Neural crest cell (in vitro differentiated cells): ENCODE results near the gene TLE3. TPM values are rescaled to one million over a fixed set of nuclear protein-coding genes. Genes with fewer than 3 reads are reported as not detected.

Experiments used
- DNase-seq: peaks from one replicate; pipeline ENCODE4 v3.0.0; 2021; ENCODE audit warnings: low read depth, mixed read lengths, low spot score
- H3K27ac Mint-ChIP-seq: one replicate; pipeline ENCODE4 v1.8.0; 2021; ENCODE audit warnings: mild to moderate bottlenecking, mixed read lengths; ENCODE audit not compliant: unreplicated experiment
- H3K27me3 Mint-ChIP-seq: 2 replicates; pipeline ENCODE4 v1.8.0; 2021; ENCODE audit warnings: low read depth, mild to moderate bottlenecking, mixed read lengths
- H3K36me3 Mint-ChIP-seq: 2 replicates; pipeline ENCODE4 v1.8.0; 2021; ENCODE audit warnings: low read depth, mild to moderate bottlenecking, mixed read lengths
- H3K4me1 Mint-ChIP-seq: 2 replicates; pipeline ENCODE4 v1.8.0; 2021; ENCODE audit warnings: mixed read lengths
- H3K4me3 Mint-ChIP-seq: one replicate; pipeline ENCODE4 v1.8.0; 2021; ENCODE audit warnings: mild to moderate bottlenecking, mixed read lengths
- H3K9me3 Mint-ChIP-seq: 2 replicates; pipeline ENCODE4 v1.8.0; 2021; ENCODE audit warnings: mixed read lengths
- total RNA-seq: library from RNA; stranded (reverse); gene quantifications from 2 replicates; pipeline ENCODE4 v1.2.1, GENCODE V29; 2021
- TF ChIP-seq, protein P1 (sequence below): fragments of 200-600 bp; sonication (generic); conservative IDR thresholded peaks from 2 replicates; pipeline ENCODE4 v1.5.0; 2021; ENCODE audit warnings: antibody characterized with exemption, mild to moderate bottlenecking

TLE3 gene
- total RNA-seq, 1 donor from 2014 or later, result 89.9 TPM

DNA sequence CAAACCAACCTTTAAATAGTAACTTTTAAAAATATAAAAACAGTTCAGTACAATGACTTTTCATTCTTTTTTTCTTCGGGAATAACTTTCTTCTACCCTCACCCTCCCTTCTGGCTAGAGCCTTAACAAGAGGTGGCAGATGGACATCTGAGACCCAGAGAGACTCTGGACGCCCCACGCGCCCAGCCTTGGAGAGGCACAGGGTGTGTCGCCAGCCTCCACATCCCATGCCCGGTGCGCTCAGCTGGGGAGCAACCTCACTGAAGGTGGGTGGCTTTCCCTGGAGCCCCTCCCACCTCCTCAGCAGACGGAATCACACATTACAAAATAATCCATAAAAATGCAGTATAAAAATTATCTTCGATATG lies 49.5 kb downstream of the TLE3 start:
- TF ChIP-seq, protein P1, sequence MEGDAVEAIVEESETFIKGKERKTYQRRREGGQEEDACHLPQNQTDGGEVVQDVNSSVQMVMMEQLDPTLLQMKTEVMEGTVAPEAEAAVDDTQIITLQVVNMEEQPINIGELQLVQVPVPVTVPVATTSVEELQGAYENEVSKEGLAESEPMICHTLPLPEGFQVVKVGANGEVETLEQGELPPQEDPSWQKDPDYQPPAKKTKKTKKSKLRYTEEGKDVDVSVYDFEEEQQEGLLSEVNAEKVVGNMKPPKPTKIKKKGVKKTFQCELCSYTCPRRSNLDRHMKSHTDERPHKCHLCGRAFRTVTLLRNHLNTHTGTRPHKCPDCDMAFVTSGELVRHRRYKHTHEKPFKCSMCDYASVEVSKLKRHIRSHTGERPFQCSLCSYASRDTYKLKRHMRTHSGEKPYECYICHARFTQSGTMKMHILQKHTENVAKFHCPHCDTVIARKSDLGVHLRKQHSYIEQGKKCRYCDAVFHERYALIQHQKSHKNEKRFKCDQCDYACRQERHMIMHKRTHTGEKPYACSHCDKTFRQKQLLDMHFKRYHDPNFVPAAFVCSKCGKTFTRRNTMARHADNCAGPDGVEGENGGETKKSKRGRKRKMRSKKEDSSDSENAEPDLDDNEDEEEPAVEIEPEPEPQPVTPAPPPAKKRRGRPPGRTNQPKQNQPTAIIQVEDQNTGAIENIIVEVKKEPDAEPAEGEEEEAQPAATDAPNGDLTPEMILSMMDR, result no peak
- no peak for DNase-seq
- Mint-ChIP-seq H3K4me3 (no peak overlapping the region), H3K4me1 (peaks cover 30% of the 10 kb centered on the region), H3K27me3 (no peaks in the 10 kb centered on the region), H3K36me3 (peaks cover 13% of the 10 kb centered on the region), H3K9me3 (no peaks in the 10 kb centered on the region), H3K27ac (no peak overlapping the region)

- Mint-ChIP-seq H3K27ac (no peak overlapping the region), H3K9me3 (peaks cover 4% of the 10 kb centered on the region), H3K36me3 (peaks cover 13% of the 10 kb centered on the region), H3K4me3 (no peak overlapping the region), H3K4me1 (peaks cover 30% of the 10 kb centered on the region), H3K27me3 (no peaks in the 10 kb centered on the region)
- DNase-seq, result no peak
- TF ChIP-seq, protein P1, result no peak
Observed at GRCh38 chr15:70047386-70048197, 50.1 kb downstream of the TLE3 start.

GRCh38 chr15:70046679-70047369 lies 50.9 kb downstream of the TLE3 start:
- H3K9me3 Mint-ChIP-seq, result peaks cover 6% of the 10 kb centered on the region
- TF ChIP-seq, protein P1, result no peak
- no peak overlapping the region for H3K27ac Mint-ChIP-seq
- peaks cover 13% of the 10 kb centered on the region for H3K36me3 Mint-ChIP-seq
- H3K4me3 Mint-ChIP-seq, result no peak overlapping the region
- peaks cover 30% of the 10 kb centered on the region for H3K4me1 Mint-ChIP-seq
- no peaks in the 10 kb centered on the region for H3K27me3 Mint-ChIP-seq
- DNase-seq, result no peak

DNA sequence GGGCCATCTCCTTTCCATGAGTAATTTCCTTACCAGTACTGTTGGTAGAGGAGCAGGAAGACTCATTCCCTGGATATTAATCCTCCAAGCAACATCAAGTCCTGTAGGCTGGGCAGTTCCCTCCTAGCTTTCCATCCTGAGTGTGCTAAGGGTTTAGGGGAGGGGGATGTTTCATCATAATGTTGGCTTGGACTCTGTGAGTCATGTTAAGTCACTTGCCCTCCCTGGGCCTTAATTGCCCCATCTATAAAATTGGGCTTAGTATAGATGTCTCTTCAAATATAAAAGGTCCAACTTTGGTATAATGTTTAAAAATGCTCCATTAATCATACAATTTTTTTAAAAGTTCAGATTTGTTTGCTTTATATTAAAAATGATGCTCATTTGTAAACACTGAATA lies 52.7 kb downstream of the TLE3 start:
- peaks cover 9% of the 10 kb centered on the region for H3K9me3 Mint-ChIP-seq
- peaks cover 23% of the 10 kb centered on the region for H3K4me1 Mint-ChIP-seq
- no peak for DNase-seq
- no peak overlapping the region for H3K4me3 Mint-ChIP-seq
- TF ChIP-seq, protein P1, result no peak
- peaks cover 5% of the 10 kb centered on the region for H3K36me3 Mint-ChIP-seq
- H3K27me3 Mint-ChIP-seq, result no peaks in the 10 kb centered on the region
- H3K27ac Mint-ChIP-seq, result no peak overlapping the region

GRCh38 chr15:70044168-70044567 lies 53.5 kb downstream of the TLE3 start:
- Mint-ChIP-seq H3K4me3 (no peak overlapping the region), H3K4me1 (peaks cover 14% of the 10 kb centered on the region), H3K36me3 (peaks cover 5% of the 10 kb centered on the region), H3K27me3 (no peaks in the 10 kb centered on the region), H3K9me3 (peaks cover 9% of the 10 kb centered on the region), H3K27ac (no peak overlapping the region)
- TF ChIP-seq, protein P1, result no peak
- DNase-seq, result no peak
